ENCODE measurements around the gene MYCBP2.

GRCh38 chr13:77267362-77267761 lies 59.5 kb downstream of the MYCBP2 start:
- TF ChIP-seq CTCF (conservative IDR thresholded peaks at IDR 0.05; ENCODE audit: low read depth, low read length) (no peak), EZH2 (IDR thresholded peaks at IDR 0.05; ENCODE audit: low read length, unreplicated experiment) (no peak)
